Lower leg skin (tissue), 3 donors: ENCODE data around the gene PYCR2.

Source experiments
- CTCF ChIP-seq, 3 donors: fragments of 450-650 bp; IDR thresholded peaks; one replicate each; pipeline ENCODE4 v1.5.1; 2016; ENCODE audit warnings: antibody characterized with exemption in 3 of 3, mild to moderate bottlenecking in 3 of 3, moderate library complexity in 2 of 3
- POLR2A ChIP-seq, 2 donors: fragments of 450-650 bp; IDR thresholded peaks; one replicate each; pipeline ENCODE4 v1.6.1; 2016 to 2017; ENCODE audit warnings: antibody characterized with exemption in 2 of 2, mild to moderate bottlenecking in 1 of 2, moderate library complexity in 1 of 2

DNA sequence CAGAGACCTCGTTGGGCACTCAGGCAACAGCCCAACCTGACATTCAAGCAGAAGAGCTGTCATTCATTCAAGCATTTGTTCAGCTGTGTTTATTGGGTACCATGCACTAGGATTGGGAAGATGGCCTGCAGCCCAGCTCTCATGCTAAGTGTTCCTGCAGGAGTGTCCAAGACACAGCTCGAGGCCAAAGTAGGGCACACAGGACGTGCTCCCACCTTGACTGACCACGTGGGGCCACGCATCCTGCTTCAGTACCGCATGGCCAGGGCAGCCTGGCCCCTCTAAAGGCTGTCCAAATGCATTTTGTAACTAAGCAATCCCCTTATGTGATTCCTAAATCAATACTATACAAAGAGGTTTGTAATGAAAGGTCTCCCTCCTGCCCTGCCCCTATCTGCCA lies 9.7 kb downstream of the PYCR2 start:
- TF ChIP-seq CTCF (IDR thresholded peaks at IDR 0.05) (no peak), POLR2A (IDR thresholded peaks at IDR 0.05) (no peak)
